ENCODE measurements around the gene ZBTB7B. TPM values are rescaled to one million over a fixed set of nuclear protein-coding genes. Genes with fewer than 3 reads are reported as not detected.

ZBTB7B gene
- total RNA-seq, 1 donor from 2014 or later: 41.9 TPM

DNA sequence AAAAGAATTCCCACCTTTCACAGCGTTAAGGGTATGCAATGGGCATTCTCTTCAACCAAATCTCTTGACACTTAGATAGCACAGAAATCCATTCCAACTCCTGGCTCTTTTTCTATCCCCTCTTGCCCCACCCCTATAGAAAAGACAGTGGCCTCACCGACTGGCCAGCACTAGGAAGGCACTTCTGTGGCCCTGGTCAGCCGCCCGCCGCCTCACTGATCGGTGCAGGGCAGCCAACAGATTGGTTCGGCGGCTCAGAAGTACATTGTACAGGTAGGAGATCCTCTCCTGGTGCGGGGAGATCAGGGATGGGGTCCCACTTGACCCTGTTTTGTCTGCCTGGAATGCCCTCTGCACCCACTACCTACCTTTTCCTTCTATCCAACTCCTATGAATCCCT is 21.7 kb downstream of the ZBTB7B start:
- no peak for DNase-seq (ENCODE audit: low spot score)
- intact Hi-C loops (cut with DNase I): no loop called here

DNA sequence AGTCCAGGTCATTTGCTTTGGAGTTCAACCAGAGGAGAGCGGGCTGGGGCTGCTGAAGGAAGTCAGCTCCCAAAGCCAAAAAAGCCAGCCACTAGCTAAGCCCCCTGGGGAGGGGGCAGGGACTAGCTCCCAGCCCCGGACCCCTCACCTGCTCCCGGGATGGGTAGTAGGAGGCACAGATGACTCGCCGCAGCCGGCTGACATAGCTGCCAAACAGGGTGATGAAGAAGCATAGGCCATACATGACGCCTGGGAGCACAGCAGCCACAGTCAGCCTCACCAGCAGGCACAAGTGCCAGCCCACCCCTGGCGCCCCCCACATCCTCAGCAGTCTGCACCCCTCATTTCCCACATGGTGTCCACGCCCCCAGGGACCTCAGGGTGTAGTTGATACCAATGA is 23.6 kb downstream of the ZBTB7B start:
- no peak for DNase-seq (ENCODE audit: low spot score)
- intact Hi-C loops (cut with DNase I): no loop called here

DNA sequence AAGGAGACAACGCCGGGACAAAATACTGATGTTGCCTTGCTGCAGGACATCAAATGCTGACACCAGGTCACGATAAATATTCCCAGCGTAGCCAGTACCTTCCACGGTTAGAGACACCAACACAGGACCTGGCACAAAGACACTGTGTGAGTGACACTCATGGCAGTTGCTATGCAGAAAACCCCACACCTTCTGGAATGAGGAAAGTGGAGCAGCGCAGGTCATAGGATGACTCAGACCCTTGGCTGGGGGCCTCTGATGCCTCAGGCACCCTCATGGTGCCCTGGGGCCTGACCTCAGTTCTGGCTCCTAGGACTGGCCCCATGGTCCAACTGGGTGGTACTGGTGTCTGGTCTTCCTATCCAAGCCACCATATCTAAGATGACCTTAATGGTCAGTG is 24.0 kb downstream of the ZBTB7B start:
- no peak for DNase-seq (ENCODE audit: low spot score)
- intact Hi-C loops (cut with DNase I): no loop called here

DNA sequence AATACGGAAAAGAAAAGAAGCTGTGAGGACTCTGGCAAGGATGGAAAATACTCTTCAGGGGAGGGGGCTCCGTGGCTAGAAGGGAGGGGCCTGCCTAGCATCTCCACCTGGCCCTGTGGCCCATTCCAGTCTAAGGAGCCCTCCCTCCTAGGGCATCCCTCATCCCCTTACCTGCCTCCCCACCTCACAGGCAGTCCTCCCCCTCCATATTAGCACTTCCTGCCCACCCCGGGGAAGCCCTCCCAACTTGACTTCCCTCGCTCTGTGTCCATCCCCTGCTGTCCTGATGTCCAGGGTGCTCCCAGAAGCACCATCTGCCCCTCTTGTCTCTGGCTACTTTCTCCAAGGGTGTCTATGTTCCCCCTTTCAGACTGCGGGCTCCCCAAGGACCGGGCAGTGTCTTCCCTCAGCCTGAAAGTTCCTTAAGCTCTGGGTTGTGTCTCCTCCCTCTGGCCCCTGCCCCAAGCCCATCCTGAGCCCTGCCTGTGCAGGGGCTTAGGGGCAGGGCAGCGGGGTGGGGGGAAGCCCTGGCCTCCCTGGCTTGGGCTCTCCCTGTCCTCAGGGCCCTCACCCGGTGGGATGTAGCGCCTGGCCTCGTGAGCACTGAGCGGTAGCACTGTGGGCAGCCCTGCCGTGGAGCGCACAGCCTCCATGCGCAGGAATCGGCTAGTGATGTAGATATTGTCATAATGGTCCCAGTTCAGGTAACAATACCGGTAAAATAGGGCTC is 27.1 kb downstream of the ZBTB7B start:
- intact Hi-C loops (cut with DNase I): no loop called here
- DNase-seq (ENCODE audit: low spot score): no peak

DNA sequence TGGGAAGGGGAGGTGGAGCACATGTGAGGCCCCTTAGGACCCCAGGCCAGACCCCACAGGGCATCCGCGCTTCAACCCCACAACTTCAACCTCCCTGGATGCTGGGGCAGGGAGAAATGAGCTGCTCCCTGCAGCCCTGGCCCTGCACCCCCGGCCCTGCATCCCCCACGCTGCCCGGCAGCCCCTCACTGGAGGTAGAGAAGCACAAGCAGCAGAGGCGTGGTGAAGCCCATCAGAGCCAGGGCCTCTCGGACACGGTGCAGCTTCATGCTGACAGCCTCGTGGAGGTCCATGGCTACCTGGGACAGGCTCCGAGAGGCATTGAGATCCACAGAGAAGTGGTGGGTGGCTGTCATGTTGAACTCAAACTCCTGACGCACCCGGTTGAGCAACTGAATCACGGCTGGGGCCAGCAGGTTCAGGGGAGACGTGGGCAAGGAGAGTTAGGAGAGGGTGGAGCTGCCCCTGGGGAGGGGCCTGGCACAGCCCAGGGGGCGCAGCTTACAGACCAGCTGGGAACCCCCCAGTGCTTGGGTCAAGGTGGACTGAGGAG is 27.7 kb downstream of the ZBTB7B start:
- intact Hi-C loops (cut with DNase I): no loop called here
- no peak for DNase-seq (ENCODE audit: low spot score)

DNA sequence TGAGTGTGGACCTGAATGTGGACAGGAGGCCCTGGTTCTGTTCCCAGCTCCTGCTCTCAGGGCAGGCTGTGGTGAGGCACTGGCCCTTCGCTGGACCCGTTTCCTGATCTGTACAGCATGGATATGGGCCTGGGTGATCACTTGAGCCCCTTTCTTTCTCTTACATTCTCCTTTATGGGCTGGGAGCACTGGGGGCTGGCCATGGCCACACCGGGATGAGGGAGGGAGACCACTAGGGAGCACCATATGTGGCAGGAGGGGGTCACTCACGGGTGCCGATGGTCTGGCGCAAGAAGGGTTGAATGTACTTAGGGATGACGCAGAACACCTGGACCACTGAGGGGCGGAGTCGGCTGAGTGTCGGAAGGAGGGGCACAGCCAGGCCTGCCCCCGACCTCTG is 28.3 kb downstream of the ZBTB7B start:
- intact Hi-C loops (cut with DNase I): no loop called here
- no peak for DNase-seq (ENCODE audit: low spot score)

DNA sequence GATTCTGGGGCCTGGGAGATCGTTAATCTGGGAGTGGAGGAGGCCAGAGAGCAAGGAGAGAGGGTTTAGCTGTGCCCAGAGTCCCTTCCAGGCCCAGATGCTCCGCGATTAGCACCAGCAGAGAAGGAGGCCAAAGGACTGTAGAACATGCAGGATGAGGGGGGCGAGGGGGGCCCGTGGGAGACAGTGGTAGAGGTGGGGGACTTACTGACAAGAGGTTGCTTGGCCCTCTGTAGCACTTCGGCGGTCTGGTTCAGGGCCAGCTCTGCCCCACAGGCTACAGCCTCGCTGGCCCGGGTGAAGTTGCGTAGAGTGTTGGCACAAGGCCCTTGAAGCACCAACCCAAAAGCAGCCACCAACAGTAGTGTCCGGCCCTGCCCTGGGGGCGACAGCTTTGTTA is 30.3 kb downstream of the ZBTB7B start:
- DNase-seq (ENCODE audit: low spot score): no peak
- intact Hi-C loops (cut with DNase I): no loop called here

DNA sequence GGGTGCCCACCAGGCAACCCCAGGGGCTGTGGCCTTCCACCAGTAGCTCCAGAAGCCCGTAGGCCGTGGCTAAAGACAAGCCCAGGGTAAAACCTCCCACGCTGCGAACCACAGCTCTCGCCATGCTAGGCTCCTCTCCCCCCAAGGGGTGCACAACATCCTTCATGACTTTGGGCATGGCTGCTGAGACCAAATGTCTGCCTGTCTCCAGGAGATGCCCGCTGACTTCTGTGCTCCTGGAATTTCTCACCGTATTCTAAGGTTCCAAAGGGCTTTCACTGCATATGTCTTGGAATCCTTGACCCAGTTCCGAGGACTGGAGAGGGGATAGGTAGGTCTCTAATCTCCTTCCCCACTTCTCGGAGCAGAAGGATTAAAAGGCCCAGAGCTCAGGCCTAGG is 30.9 kb downstream of the ZBTB7B start, which contains the start of the genes DCST1 and DCST2:
DCST1 (plus strand) TSS at position 301 of the 400 bp plus-strand sequence. CDS start 213 bp downstream, outside the sequence.
DCST2 (minus strand) TSS at position 258 of the 400 bp plus-strand sequence; CDS start at position 178, 80 bp downstream.
- intact Hi-C loops (cut with DNase I): no loop called here
- DNase-seq (ENCODE audit: low spot score): no peak

DNA sequence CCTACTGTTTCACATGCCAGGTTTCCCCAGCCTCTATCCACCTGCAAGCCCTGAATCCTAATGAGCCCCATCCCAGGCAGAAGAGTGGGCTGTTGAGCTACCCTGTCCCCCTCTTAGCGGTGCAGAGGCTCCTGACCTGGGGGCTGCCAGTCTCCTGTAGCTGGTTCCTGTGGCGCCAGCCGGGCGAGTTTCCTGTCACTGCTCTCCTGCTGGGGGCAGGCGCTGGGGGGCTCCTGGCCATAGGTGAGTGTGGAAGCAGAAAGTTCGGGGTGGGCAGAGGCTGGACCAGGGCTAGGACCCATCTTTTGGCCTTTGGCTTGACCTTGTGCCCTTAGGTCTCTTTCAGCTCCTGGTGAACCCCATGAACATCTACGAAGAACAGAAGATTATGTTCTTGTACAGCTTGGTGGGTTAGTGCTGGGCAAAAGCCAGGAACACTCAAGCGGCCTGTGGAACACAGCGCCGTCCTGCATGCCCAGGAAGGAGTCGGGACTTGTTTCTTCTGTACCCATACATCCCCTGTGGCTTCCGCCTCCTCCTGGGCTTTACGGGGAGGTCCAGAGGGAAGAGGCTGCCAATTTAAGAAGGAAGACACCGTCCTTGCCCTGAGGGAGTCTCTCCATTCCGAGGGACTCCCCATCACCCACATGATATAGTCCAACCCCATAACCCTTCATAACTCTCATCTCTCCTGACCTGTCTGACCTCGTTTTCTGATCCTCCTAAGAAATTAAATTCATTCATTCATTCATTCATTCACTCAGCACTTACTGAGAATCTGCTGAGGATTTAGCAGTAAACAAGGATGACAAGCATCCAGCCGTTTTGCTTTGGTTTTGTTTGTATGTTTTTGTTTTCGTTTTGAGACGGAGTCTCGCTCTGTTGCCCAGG is 32.0 kb downstream of the ZBTB7B start:
- no peak for DNase-seq (ENCODE audit: low spot score)
- intact Hi-C loops (cut with DNase I): no loop called here

DNA sequence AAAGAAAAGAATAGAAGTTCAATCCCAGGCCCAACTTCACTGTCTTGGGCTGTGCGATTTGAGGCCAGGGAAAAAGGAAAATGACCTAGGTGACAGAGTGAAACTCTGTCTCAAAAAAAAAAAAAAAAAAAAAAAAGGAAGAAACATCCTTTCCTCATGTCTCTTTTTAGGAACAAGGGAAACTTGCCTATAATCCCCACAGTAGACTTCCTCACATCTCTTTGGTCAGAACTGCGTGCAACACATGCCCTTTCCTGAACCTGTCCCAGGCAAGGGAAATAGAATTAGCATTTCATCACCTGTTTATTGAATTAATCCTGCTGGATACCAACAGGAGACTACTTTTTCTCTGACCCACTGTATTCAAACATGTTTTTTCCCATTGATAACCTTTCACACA is 33.3 kb downstream of the ZBTB7B start:
- intact Hi-C loops (cut with DNase I): no loop called here
- no peak for DNase-seq (ENCODE audit: low spot score)

DNA sequence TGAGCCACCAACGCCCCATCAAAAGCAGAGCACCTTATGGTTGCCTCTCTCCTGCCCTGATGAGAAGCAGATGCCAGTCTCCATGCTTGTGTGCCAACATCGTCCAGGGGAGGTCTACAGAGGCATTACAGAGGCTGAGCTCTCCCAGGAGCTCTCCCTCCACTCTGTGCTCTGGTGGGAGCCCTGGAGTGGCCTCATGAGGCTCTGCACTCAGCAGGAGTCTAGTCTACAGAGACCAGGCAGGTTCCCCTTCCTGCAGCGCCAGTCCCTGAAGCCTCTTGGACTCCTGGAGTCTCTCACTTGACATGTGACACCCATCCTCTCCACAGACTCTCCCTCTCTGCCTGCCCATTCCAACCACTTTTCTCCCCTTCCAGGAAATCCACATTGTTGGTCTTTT is 34.4 kb downstream of the ZBTB7B start:
- intact Hi-C loops (cut with DNase I): no loop called here
- no peak for DNase-seq (ENCODE audit: low spot score)

DNA sequence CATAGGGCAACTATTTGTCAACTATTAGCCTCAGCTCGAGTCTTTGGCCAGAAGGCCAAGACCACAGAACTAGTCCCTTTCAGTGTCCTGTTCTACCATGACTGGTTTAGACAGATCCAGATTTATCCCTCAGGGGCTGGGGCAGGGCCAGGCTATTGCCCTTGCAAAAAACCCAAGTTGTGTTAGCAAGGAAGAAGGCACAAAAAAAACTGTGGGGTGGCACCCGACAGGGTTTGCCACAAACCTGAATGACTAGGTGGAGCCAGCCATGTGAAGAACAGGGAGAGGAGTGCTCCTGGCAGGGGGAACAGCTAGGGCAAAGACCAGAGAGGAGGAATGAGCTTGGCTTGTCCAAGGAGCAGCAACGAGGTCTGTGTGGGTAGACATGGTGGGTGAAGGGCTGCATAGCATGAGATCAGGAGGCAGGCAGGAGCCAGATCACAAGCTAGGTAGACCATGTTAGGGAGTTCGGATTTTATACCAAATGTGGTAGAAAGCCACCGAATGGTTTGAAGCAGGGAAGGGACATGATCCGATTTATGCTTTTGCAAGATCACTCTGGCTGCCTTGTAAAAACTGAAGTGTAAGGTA is 35.3 kb downstream of the ZBTB7B start:
- intact Hi-C loops (cut with DNase I): no loop called here
- no peak for DNase-seq (ENCODE audit: low spot score)

DNA sequence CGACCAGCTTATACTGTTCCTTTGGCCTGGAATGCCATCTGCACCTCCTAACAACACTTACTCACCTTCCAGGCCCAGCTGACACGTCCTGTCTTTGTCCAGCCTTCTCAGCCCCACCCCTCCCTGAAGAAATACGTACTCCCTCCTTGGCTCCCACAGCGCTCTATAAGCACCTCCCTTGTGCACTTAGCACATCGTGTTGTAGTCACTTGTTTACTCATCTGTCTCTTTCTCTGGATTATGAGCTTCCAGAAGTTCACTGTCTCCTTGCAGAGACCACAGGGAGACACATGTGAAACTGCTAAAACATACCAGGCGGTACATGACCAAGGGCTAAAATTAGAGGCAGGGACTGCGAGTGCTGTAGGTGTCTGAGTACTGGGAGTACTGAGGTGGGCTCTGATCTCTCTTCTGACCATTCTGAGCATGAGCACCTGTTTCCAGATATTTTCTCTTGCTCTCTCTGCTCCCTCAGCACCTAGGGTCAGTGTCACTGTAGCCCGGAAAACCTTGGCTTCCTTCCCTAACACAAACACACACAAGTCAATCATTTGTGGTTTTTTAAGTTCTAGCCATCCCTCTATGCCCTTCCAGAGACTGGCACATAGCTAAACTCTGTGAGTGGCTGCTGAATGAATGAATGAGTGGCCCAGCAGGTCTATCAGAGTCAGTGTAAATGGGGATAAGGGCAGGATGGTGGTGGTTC is 36.2 kb downstream of the ZBTB7B start:
- DNase-seq (ENCODE audit: low spot score): no peak
- intact Hi-C loops (cut with DNase I): no loop called here

DNA sequence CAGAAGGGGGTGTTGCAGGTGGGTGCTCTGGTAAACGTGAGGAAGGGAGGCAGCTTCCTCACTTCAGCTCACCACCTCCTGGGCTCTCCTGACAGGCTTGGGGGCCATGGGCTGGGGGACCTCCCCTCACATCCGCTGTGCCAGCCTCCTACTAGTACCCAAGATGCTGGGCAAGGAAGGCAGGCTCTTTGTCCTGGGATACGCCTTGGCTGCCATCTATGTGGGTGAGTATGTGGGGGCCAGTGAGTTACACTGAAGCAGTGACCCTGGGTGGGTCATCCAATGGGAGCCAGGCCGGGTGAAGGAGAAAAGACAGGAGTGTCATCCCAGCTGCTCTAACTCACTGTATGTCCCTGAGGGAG is 36.7 kb downstream of the ZBTB7B start:
- no peak for DNase-seq (ENCODE audit: low spot score)
- intact Hi-C loops (cut with DNase I): no loop called here

DNA sequence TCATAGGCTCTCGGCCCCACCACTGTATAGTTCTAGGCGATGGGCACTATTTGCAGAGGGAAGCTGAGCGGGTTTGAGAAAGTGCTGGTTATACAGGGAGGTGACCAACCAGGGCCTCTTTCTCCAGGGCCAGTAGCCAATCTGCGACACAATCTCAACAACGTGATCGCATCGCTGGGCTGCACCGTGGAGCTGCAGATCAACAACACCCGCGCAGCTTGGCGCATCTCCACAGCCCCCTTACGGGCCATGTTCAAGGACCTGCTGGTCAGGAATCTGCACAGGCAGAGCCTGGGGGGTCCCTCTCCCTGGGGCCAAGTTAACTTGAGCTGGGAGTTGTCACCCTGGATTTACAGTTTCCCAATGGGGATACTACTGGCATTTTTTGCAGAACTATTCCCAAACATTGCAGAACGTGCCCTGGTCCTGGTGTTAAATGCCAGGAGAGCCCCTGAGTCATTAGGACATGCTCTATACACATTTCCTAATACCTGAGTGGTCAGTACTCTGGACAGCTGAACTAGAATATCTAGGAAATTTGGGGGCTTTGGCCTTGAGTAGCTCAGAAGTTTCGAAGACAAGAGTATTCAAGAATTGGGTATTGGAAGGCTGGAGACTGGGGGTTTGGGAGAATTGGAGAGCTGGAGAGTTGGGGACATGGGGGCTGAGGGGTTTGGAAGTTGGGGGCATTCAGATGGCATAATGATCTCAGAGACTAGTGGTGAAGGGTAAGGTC is 37.9 kb downstream of the ZBTB7B start:
- intact Hi-C loops (cut with DNase I): no loop called here

DNA sequence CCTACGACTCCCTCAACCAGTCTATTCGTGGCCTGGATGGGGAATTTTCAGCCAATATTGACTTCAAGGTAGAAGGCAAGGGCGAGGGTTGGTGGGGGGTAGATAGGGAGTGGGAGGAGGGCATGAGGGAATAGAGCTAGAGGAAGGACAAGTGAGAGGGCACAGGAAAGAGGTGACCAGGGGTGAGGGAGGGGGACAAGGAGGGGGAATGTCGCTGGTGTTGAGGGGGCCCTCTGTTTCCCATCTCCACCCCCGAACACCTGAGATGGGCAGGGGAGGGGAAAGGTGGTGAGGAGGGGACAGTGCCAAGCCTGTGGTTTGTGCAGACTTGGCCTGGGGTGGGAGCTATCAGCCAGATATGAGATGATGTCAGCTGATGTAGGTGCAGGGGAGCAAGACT is 40.2 kb downstream of the ZBTB7B start:
- intact Hi-C loops (cut with DNase I): no loop called here
- no peak for DNase-seq (ENCODE audit: low spot score)

More for the DNA sequence above, 37.9 kb downstream of the ZBTB7B start:
- no peak for DNase-seq (ENCODE audit: low spot score)

DNA sequence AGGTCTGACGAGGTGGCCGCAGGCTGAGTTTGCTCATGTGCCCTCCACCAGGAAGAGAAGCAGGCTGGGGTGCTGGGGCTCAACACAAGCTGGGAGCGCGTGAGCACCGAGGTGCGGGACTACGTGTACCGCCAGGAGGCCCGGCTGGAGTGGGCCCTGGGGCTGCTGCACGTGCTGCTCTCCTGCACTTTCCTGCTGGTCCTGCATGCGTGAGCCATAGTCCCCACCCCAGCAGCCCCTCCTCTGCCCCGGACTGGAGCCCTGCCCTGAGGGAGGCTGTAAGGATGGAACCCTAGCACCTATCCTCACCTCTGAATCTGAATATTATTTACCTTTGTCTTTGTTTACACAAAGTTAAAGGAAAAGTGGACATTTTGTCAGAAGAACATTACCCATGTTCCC is 40.7 kb downstream of the ZBTB7B start:
- DNase-seq (ENCODE audit: low spot score): no peak
- intact Hi-C loops (cut with DNase I): no loop called here

DNA sequence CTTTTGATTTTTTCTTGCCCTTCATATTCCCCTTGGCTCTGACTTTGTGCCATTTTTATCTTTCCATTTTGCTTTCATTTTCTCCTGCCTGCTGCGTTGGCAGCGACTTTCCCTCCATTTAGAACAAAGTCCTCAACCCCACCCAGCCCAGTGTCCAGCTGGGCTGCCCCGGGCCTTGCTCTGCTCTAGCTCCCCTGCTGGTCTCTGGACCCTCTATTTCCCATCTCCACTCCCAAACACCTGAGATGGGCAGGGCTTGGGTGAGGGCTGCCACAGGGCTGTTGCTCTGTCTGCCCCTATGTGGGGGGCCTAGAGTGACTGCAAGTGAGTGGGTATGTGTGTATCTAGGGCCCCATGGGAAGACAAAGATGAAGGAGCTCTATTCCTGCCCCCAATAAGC is 41.2 kb downstream of the ZBTB7B start:
- intact Hi-C loops (cut with DNase I): no loop called here
- DNase-seq (ENCODE audit: low spot score): no peak

DNA sequence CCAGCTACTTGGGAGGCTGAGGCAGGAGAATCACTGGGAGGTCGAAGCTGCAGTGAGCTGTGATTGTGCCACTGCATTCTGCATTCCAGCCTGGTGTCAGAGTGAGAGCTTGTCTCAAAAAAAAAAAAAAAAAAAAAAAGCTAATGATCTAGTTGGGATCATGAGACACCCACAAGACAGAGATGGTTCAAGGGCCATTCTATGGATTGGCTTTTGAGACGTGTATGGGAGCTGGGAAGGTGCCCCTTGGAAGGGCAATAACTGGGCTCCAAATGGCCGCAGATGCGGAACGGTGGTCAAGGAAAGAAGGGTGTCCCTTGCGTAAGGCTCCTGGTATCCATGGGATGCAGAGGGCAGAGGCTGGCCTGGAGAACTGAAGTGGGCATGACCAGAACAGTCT is 41.8 kb downstream of the ZBTB7B start:
- intact Hi-C loops (cut with DNase I): no loop called here
- no peak for DNase-seq (ENCODE audit: low spot score)

All from cardiac septum (tissue), 1 donor.